GM18951 (cell line): ENCODE results near the gene MLF2.
"Not testable (repeated sequence)": the region's sequence is repeated elsewhere in the genome, so short reads cannot be mapped to it uniquely, and the experiment has no call there.

ENCODE experiments used
- POLR2A ChIP-seq: IDR thresholded peaks from 4 replicates; pipeline ENCODE4 v1.6.1; 2011; ENCODE audit warnings: mild to moderate bottlenecking; ENCODE audit not compliant: insufficient read length, insufficient read depth; ENCODE audit errors: extremely low read depth
- in situ Hi-C: fragments of 300-500 bp; cut with MboI; formaldehyde crosslinking; loops from one replicate; pipeline ENCODE4 v1.12.0; 2022; ENCODE audit warnings: low sequenced_read_pairs, mixed read lengths, inconsistent platforms; ENCODE audit not compliant: unreplicated experiment

MLF2 gene

GRCh38 chr12:6747216-6747615 is 5.7 kb downstream of the MLF2 start:
- in situ Hi-C loops = no loop called here
- TF ChIP-seq POLR2A = no peak

DNA sequence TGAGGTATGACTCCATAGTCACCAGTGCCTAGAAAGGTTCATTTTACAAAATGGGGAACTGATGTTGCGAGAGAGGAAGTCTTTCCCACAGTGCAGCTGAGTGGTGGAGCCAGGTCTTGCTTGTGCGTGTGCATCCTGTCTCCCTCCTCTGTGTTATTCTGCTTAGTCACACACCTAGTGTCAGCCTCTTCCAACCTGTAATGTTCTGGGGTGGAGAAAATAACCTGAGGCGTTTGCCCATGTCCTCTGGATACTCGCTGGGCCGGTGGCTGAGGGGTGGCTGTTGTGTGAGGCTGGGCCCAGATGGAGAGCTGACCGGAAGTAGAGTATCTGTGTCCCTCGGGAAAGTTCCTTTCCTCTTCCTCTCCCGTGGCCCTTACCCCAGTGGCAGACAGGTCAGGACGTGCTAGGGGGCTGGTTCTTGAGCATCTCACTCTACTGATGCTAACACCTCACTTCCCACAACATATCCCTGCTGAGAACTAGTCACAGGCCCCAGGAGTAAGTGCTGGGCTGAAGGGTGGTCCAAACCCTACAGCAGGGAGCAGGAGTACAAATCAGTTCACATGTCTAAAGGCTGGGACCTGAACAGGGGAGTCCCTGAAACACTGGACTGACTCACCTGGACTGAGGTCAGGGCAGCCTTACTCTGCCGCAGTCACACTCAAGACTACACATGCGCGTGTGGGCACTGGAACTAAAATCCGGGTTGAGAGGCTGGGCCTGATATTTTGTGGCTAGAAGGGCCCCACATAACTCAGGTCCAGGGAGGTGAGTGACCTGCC is 7.0 kb downstream of the MLF2 start:
- no peak for TF ChIP-seq POLR2A
- in situ Hi-C loops = no loop called here

DNA sequence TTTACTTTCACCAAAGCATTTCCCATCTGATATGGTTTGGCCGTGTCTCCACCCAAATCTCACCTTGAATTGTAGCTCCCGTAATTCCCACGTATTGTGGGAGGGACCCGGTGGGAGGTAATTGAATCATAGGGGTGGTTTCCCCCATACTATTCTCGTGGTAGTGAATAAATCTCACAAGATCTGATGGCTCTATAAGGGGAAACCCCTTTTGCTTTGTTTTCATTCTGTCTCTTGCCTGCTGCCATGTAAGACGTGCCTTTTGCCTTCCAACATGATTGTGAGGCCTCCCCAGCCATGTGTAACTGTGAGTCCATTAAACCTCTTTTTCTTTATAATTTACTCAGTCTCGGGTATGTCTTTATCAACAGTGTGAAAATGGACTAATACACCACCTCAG is 9.6 kb downstream of the MLF2 start:
- in situ Hi-C loops = not testable (repeated sequence)

DNA sequence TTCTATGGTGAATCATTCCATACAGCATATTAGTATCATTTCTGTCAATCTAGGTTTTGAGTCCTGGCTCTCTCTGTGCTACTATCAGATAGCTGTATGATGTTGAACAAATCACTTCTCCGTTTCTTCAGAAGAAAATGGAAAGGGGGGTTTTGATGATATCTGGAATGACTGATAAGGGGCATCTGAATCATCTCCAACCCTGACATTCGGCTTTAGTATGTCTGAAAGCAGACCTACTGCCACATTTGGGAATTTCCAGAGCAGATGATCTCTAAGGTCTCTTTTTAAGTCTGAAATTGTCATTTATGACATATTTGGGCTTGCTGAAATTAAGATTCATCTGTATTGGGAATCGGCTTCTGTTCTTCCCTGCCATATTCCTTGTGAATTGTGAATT is 10.1 kb downstream of the MLF2 start:
- no peak for TF ChIP-seq POLR2A
- in situ Hi-C loops = no loop called here

GRCh38 chr12:6742080-6742479 is 10.9 kb downstream of the MLF2 start:
- in situ Hi-C loops = not testable (repeated sequence)

- TF ChIP-seq POLR2A = no peak
- in situ Hi-C loops = no loop called here
Measured at GRCh38 chr12:6736754-6737153, 16.2 kb downstream of the MLF2 start.

DNA sequence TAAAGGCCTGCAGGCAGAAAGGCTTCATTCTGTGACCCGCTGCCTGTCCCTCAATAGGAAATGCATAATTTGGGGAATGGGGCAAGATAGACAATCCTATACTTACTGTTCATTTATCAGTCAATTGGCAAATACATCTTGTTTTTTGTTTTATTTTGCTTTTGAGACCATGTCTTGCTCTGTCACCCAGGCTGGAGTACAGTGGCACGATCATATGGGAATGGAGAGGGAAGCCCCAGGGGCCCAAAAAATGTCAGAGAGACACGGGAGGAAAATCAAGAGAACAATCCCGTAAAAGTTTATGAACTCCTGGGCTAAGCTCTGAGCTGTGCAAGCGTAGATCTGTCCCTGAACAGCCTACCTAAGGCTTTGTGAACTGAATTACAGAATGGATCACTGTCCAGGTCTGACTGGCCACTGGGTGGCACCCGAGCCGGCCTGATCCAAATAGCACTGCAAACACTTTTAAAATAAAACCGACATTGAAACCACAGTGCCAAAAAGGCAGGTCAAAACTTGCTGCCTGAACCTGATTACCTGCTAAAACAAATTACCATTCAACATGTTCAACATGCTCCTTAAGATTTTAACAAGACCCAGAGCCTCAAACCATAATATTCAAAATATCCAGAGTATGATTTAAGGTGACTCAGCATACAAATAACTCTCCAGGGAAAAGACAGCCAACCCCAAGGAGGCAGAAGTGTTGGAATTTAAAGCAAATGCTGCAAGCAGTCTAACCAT is 17.3 kb downstream of the MLF2 start:
- no peak for TF ChIP-seq POLR2A
- in situ Hi-C loops = no loop called here

DNA sequence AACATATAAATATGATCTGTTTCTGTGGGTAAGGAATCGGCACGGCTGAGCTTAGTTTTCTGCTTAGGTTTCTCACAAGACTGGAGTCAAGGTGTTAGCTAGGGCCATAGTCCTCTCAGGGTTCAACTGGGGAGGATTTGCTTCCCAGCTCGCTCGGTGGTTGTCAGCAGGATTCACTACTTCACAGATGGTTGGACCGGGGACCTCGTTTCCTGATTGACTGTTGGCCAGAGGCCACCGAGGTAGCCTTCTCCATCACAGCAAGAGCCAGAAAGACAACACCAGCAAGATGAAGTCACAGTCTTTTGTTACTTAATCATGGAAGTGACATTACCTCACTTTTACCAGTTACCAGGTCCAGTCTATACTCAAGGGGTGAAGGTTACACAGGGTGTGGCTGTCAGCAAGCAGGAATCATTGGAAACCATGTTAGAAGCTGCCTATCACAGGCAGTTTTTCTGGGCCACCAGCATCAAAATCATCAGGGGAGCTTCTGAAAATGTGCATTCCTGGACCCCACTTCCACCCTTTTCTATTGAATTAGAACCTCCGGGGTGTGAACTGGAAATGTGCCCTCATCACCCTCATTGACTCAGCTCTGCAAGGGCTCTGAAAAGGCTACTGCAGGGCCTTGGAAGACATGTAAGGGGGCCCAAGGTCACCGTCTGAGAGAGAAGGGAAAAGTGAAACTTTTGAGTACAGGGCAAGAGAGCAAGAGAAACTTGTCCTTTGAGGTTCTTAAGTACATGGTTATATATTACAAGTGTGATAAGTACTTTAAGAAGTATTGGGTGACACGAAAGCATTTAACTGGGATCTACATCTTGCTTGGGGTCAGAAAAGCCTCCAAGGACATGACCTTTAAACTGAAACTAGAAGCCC is 18.2 kb downstream of the MLF2 start:
- in situ Hi-C loops = no loop called here
- TF ChIP-seq POLR2A = no peak

- no peak for TF ChIP-seq POLR2A
- in situ Hi-C loops = no loop called here
Measured at GRCh38 chr12:6730169-6730568, 22.8 kb downstream of the MLF2 start.

- TF ChIP-seq POLR2A = no peak
- in situ Hi-C loops = no loop called here
Measured at GRCh38 chr12:6729186-6729585, 23.8 kb downstream of the MLF2 start.

DNA sequence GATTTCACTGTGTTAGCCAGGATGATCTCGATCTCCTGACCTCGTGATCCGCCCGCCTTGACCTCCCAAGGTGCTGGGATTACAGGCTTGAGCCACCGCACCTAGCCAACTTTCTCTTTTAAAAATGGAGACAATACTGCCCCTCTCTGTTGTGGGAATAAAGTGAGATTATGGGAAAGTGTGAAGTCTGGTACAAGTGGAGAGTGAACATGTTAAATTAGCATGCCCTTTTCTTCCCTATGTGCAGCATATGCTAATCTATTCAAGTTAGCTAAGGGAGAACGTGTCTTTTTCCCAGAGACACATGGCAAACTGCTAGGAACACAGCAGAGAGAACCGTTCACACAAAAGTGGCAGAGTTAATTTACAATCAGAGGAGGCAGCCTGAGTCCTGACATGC is 27.6 kb downstream of the MLF2 start:
- in situ Hi-C loops = no loop called here
- TF ChIP-seq POLR2A = no peak

- in situ Hi-C loops = no loop called here
- no peak for TF ChIP-seq POLR2A
Measured at GRCh38 chr12:6724409-6724797, 28.5 kb downstream of the MLF2 start.

DNA sequence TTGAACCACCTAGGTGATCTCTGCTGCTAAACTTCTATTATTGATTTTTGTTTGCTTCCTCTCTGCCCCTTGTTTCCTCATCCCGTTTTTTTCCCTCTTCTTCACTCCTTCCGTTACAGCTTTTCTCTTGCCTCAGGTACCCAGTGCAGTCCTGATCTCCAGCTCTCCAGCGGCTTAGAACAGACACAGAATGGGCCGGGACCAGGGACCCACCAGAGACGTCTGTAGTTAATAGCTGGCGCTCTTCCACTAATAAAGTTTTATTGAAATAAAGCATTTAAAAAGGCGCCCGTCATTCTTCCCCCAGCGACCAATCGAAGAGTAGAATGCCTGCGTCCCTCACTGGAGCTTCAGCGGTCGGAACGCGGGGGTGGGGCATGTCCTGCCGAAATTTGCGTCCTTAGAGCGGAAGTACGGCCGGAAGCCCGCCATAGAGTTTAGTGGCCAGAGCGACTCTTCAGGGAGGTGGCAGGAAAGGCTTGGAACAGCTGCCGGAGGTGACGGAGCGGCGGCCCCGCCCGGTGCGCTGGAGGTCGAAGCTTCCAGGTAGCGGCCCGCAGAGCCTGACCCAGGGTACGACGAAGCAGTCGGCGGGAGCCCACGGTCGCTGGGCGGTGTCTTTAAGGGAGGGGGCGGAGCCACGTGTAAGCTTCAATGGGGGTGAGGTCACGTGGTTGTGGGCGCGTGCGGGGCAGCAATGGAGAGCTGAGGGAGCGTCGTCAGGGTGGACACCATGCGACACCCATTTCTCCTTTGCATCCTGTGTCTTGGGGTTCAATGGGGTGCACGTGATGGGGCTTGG is 29.1 kb downstream of the MLF2 start, which contains the start of gene COPS7A:
COPS7A (plus strand) TSS at position 440 of the 802 bp plus-strand sequence. CDS start 611 bp downstream, outside the sequence.
- TF ChIP-seq POLR2A = peak; percentile 83
- in situ Hi-C loops = no loop called here

- in situ Hi-C loops = no loop called here
- no peak for TF ChIP-seq POLR2A
Measured at GRCh38 chr12:6722863-6723262, 30.1 kb downstream of the MLF2 start.
